ENCODE measurements around the gene CNTD1. TPM values are rescaled to one million over a fixed set of nuclear protein-coding genes. Genes with fewer than 3 reads are reported as not detected.

Gene CNTD1
- total and polyA plus RNA-seq, 2 experiments from 2014 or later, result 1.1 TPM; not detected in 1

- Mint-ChIP-seq H3K9me3 (no peaks in the 10 kb centered on the region), H3K4me3 (peak overlapping the region; percentile 95), H3K27ac (peak overlapping the region; percentile 100), H3K27me3 (ENCODE audit: insufficient read depth, low read depth, poor library complexity) (peaks cover 10% of the 10 kb centered on the region), H3K36me3 (ENCODE audit: low read depth) (peaks cover 31% of the 10 kb centered on the region), H3K4me1 (peaks cover 16% of the 10 kb centered on the region)
- no peaks in the 10 kb centered on the region; the same call in 1 of the 2 replicates for H3F3A ChIP-seq (replicated peaks; ENCODE audit: low read depth)
- peak overlapping the region; percentile 99 for H3K4me3 ChIP-seq
- peak overlapping the region; percentile 100 for H3K4me2 ChIP-seq
- H4K20me1 ChIP-seq (replicated peaks; ENCODE audit: insufficient read depth), result peaks cover 8% of the 10 kb centered on the region; the same call in 1 of the 2 replicates
- peaks cover 5% of the 10 kb centered on the region; the same call in 1 of the 2 replicates for H3K4me1 ChIP-seq (ENCODE audit: insufficient read depth)
- ATAC-seq (peak; percentile 50), DNase-seq (ENCODE audit: low spot score) (no peak)
- peak overlapping the region; percentile 95 for H3K27ac ChIP-seq (ENCODE audit: low read depth)
- peak overlapping the region; percentile 53 for H2AFZ ChIP-seq
- TF ChIP-seq EZH2 (IDR thresholded peaks at IDR 0.05; ENCODE audit: low read depth, unreplicated experiment) (no peak), NANOG (IDR thresholded peaks at IDR 0.05; ENCODE audit: borderline replicate concordance) (no peak), JUNB (IDR thresholded peaks at IDR 0.05; ENCODE audit: unreplicated experiment) (no peak), REST (IDR thresholded peaks at IDR 0.05; ENCODE audit: unreplicated experiment) (no peak), POLR2AphosphoS5 (IDR thresholded peaks at IDR 0.05; ENCODE audit: low read depth) (no peak), ETS1 (IDR thresholded peaks at IDR 0.05) (no peak), EZH2phosphoT487 (IDR thresholded peaks at IDR 0.05; ENCODE audit: unreplicated experiment) (no peak), CTCF (conservative IDR thresholded peaks at IDR 0.05; ENCODE audit: low read depth in 2 of 2) (no peak), ZNF331 (CRISPR knock-in tag; IDR thresholded peaks at IDR 0.05; ENCODE audit: low read depth) (no peak), ZNF462 (CRISPR knock-in tag; IDR thresholded peaks at IDR 0.05) (no peak), ZNF114 (CRISPR knock-in tag; IDR thresholded peaks at IDR 0.05) (no peak), STAT1 (IDR thresholded peaks at IDR 0.05; ENCODE audit: unreplicated experiment) (no peak)
- H3K36me3 ChIP-seq (ENCODE audit: insufficient read depth), result peaks cover 23% of the 10 kb centered on the region
- no peaks in the 10 kb centered on the region for H3K27me3 ChIP-seq (ENCODE audit: insufficient read depth)
- H3K79me2 ChIP-seq (replicated peaks; ENCODE audit: insufficient read depth), result peaks cover 30% of the 10 kb centered on the region
- no peaks in the 10 kb centered on the region for H3K9me2 ChIP-seq (ENCODE audit: insufficient read depth)
These were observed 33.7 kb downstream of the CNTD1 start for GRCh38 chr17:42832213-42832933.
